ENCODE results near the gene RBM26.

- TF ChIP-seq CTCF (IDR thresholded peaks at IDR 0.05 in 4 of 5, conservative IDR thresholded peaks at IDR 0.05 in 1 of 5) (no peak), POLR2A (IDR thresholded peaks at IDR 0.05) (no peak)
These were observed 116.5 kb downstream of the RBM26 start for GRCh38 chr13:79289571-79289970.
